ENCODE data around the gene PF4V1. TPM values are rescaled to one million over a fixed set of nuclear protein-coding genes. Genes with fewer than 3 reads are reported as not detected.

Gene PF4V1
- total and polyA plus RNA-seq, 4 donors, result 0.89 to 4.2 (median 1.3) TPM; not detected in 1

DNA sequence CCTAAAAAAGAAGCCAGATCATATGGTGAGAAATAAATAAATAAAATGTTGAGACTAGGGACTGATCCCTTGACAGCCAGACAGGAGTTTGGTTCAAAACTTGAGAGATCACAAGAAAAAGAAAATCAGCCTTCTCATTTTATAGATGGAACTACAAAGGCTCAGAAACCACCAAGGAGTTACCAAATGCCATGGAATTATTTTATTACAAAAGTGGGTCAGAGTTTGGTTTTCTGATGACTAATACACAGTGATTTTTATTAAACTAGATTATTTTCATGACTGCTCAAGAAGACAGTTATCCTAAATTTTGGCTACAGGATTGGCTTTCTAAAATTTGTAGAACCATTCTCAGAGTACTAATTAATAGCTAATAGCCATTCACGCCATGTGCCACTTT is 22.3 kb downstream of the PF4V1 start:
- no peaks in the 10 kb centered on the region for H3K36me3 ChIP-seq (ENCODE audit: control insufficient read depth, insufficient read depth, low read length)
- WGBS (ENCODE audit: insufficient coverage), result no CpG with 5 or more reads among the region's 1 CpG
- H3K27ac ChIP-seq (ENCODE audit: low read depth, low read length), result no peak overlapping the region
- no peaks in the 10 kb centered on the region for H3K9me3 ChIP-seq (ENCODE audit: control insufficient read depth, insufficient read depth, low read length)
- no peak overlapping the region for H3K4me3 ChIP-seq (ENCODE audit: low read depth, low read length)
- no peaks in the 10 kb centered on the region for H3K27me3 ChIP-seq (ENCODE audit: control insufficient read depth, insufficient read depth, low read length)
- no peaks in the 10 kb centered on the region for H3K4me1 ChIP-seq (ENCODE audit: control insufficient read depth, insufficient read depth, low read length)
- DNase-seq (ENCODE audit: low read depth in 4 of 6, low spot score in 6 of 6), result no peak

- DNase-seq (ENCODE audit: low read depth in 4 of 6, low spot score in 6 of 6), result no peak
- H3K9me3 ChIP-seq (ENCODE audit: control insufficient read depth, insufficient read depth, low read length), result no peaks in the 10 kb centered on the region
- H3K4me3 ChIP-seq (ENCODE audit: low read depth, low read length), result no peak overlapping the region
- no CpG with 5 or more reads among the region's 1 CpG for WGBS (ENCODE audit: insufficient coverage)
- no peaks in the 10 kb centered on the region for H3K36me3 ChIP-seq (ENCODE audit: control insufficient read depth, insufficient read depth, low read length)
- H3K4me1 ChIP-seq (ENCODE audit: control insufficient read depth, insufficient read depth, low read length), result no peaks in the 10 kb centered on the region
- H3K27ac ChIP-seq (ENCODE audit: low read depth, low read length), result no peak overlapping the region
- H3K27me3 ChIP-seq (ENCODE audit: control insufficient read depth, insufficient read depth, low read length), result no peaks in the 10 kb centered on the region
Observed at GRCh38 chr4:73883306-73883705, 30.2 kb downstream of the PF4V1 start.

DNA sequence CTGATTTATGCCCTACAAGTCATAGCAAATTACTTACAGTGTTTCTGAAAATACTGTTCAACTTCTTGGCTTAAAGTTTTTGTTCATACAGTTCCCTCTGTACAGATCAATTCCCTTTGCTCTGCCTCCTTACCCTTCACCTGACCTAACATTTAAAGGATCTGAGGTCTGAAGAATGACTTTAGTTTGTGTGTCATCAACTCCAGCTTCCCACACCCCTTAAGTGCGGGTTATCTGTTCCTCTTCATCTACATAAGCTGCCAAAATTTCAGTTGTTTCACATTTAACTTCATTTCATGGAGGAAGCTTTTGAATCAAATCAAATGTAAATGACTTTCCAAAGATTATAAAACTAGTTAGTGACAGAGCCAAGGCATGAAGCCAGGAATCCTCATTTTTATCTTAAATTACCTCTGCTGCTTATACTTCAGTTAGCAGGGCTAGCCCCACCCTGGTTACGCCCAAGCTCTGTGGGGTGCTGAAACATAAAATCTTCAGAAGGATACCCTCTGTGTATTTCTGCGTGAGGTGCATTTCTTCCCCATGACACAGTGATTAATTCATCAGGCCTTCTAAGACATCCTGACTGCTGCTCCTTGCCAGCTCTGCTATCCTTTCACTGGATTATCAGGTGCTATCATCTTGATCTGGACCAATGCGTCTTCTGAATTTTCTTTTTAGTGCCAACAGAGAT is 32.6 kb downstream of the PF4V1 start:
- 80% methylated on average over 1 of the region's 4 CpGs for WGBS (ENCODE audit: insufficient coverage)
- Histone ChIP-seq H3K27ac (ENCODE audit: low read depth, low read length) (no peak overlapping the region), H3K36me3 (ENCODE audit: control insufficient read depth, insufficient read depth, low read length) (no peaks in the 10 kb centered on the region), H3K27me3 (ENCODE audit: control insufficient read depth, insufficient read depth, low read length) (no peaks in the 10 kb centered on the region), H3K9me3 (ENCODE audit: control insufficient read depth, insufficient read depth, low read length) (no peaks in the 10 kb centered on the region), H3K4me3 (ENCODE audit: low read depth, low read length) (no peak overlapping the region), H3K4me1 (ENCODE audit: control insufficient read depth, insufficient read depth, low read length) (no peaks in the 10 kb centered on the region)
- no peak for DNase-seq (ENCODE audit: low read depth in 4 of 6, low spot score in 6 of 6)

DNA sequence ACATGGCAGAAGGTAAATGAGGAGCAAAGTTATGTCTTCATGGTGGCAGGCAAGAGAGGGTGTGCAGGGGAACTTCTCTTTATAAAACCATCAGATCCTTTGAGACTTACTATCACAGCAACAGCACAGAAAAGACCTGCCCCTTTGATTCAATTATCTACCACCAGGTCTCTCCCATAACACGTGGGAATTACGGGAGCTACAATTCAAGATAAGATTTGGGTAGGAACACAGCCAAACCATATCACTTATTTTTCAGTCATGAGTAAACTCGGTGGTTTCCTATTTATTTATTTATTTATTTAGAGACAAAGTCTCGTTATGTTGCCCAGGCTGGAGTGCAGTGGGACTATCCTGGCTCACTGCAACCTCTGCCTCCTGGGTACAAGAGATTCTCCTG is 38.2 kb downstream of the PF4V1 start:
- no peaks in the 10 kb centered on the region for H3K9me3 ChIP-seq (ENCODE audit: control insufficient read depth, insufficient read depth, low read length)
- no peak overlapping the region for H3K27ac ChIP-seq (ENCODE audit: low read depth, low read length)
- no peaks in the 10 kb centered on the region for H3K4me1 ChIP-seq (ENCODE audit: control insufficient read depth, insufficient read depth, low read length)
- no peak for DNase-seq (ENCODE audit: low read depth in 4 of 6, low spot score in 6 of 6)
- H3K4me3 ChIP-seq (ENCODE audit: low read depth, low read length), result no peak overlapping the region
- WGBS (ENCODE audit: insufficient coverage), result 100% methylated on average over 2 of the region's 4 CpGs
- H3K36me3 ChIP-seq (ENCODE audit: control insufficient read depth, insufficient read depth, low read length), result no peaks in the 10 kb centered on the region
- H3K27me3 ChIP-seq (ENCODE audit: control insufficient read depth, insufficient read depth, low read length), result no peaks in the 10 kb centered on the region

DNA sequence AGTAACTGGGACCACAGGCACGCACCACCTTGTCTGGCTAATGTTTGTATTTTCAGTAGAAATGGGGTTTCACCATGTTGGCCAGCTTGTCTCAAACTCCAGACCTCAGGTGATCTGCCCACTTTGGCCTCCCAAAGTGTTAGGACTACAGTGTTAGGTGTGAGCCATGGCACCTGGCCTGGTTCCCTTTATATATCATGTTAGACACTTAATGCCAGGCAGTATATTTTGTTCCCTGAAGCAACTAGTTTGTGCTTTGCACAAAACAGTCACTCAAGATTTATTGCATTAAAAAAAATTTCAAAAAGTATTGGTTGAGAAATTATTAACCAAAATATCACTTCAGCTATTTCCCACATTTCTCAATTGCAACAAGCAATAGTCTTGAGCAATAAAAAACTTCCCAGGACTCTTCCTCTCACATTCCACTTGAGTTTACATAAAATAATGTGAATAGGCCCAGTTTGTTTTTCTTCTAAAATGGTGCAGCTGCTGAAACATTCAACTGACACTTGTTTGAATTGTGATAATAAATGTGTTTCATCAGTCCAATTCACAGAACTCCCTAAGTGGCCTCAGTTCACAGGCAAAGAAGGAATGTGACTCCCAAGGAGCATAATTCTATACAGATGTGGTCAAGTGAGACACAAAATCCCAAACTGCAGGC is 38.8 kb downstream of the PF4V1 start:
- Histone ChIP-seq H3K4me1 (ENCODE audit: control insufficient read depth, insufficient read depth, low read length) (no peaks in the 10 kb centered on the region), H3K4me3 (ENCODE audit: low read depth, low read length) (no peak overlapping the region), H3K9me3 (ENCODE audit: control insufficient read depth, insufficient read depth, low read length) (no peaks in the 10 kb centered on the region), H3K36me3 (ENCODE audit: control insufficient read depth, insufficient read depth, low read length) (no peaks in the 10 kb centered on the region), H3K27ac (ENCODE audit: low read depth, low read length) (no peak overlapping the region), H3K27me3 (ENCODE audit: control insufficient read depth, insufficient read depth, low read length) (no peaks in the 10 kb centered on the region)
- no CpG with 5 or more reads among the region's 1 CpG for WGBS (ENCODE audit: insufficient coverage)
- peak in 1 of 6 donors; percentile 43 for DNase-seq (ENCODE audit: low read depth in 4 of 6, low spot score in 6 of 6)

DNA sequence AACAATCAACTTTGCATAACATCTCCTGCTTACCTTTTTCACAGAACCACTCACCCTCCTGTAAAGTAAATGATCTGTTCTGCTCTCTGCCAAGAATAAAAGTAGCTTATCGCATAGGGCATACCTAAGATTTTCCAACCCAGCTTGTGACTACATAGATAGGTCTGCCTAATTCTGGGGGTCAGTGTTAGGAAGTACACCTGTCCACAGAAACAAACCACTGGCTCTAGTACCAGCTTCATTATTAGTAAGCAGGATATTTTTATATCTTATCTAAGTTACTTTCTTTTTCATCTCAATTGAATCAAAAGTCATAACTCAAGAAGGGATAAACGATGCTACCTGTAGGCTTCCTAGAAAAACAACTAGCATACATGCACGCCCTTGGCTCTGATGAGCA is 39.9 kb downstream of the PF4V1 start:
- WGBS (ENCODE audit: insufficient coverage), result no CpG with 5 or more reads among the region's 3 CpGs
- H3K36me3 ChIP-seq (ENCODE audit: control insufficient read depth, insufficient read depth, low read length), result no peaks in the 10 kb centered on the region

GRCh38 chr4:73894001-73894400 is 40.9 kb downstream of the PF4V1 start:
- H3K4me1 ChIP-seq (ENCODE audit: control insufficient read depth, insufficient read depth, low read length), result no peaks in the 10 kb centered on the region
- no peaks in the 10 kb centered on the region for H3K27me3 ChIP-seq (ENCODE audit: control insufficient read depth, insufficient read depth, low read length)
- no peaks in the 10 kb centered on the region for H3K36me3 ChIP-seq (ENCODE audit: control insufficient read depth, insufficient read depth, low read length)
- H3K9me3 ChIP-seq (ENCODE audit: control insufficient read depth, insufficient read depth, low read length), result no peaks in the 10 kb centered on the region
- no peak overlapping the region for H3K4me3 ChIP-seq (ENCODE audit: low read depth, low read length)
- no peak overlapping the region for H3K27ac ChIP-seq (ENCODE audit: low read depth, low read length)
- DNase-seq (ENCODE audit: low read depth in 4 of 6, low spot score in 6 of 6), result no peak
- WGBS (ENCODE audit: insufficient coverage), result no CpG with 5 or more reads among the region's 2 CpGs

More for the DNA sequence above, 39.9 kb downstream of the PF4V1 start:
- H3K4me3 ChIP-seq (ENCODE audit: low read depth, low read length), result no peak overlapping the region
- no peak for DNase-seq (ENCODE audit: low read depth in 4 of 6, low spot score in 6 of 6)
- no peaks in the 10 kb centered on the region for H3K9me3 ChIP-seq (ENCODE audit: control insufficient read depth, insufficient read depth, low read length)
- H3K4me1 ChIP-seq (ENCODE audit: control insufficient read depth, insufficient read depth, low read length), result no peaks in the 10 kb centered on the region
- H3K27ac ChIP-seq (ENCODE audit: low read depth, low read length), result no peak overlapping the region
- H3K27me3 ChIP-seq (ENCODE audit: control insufficient read depth, insufficient read depth, low read length), result no peaks in the 10 kb centered on the region

GRCh38 chr4:73895201-73896175 is 42.4 kb downstream of the PF4V1 start:
- no peaks in the 10 kb centered on the region for H3K9me3 ChIP-seq (ENCODE audit: control insufficient read depth, insufficient read depth, low read length)

GRCh38 chr4:73896416-73896815 is 43.3 kb downstream of the PF4V1 start:
- DNase-seq (ENCODE audit: low read depth in 4 of 6, low spot score in 6 of 6), result no peak
- WGBS (ENCODE audit: insufficient coverage), result no CpG with 5 or more reads among the region's 2 CpGs
- no peaks in the 10 kb centered on the region for H3K4me1 ChIP-seq (ENCODE audit: control insufficient read depth, insufficient read depth, low read length)

More at GRCh38 chr4:73895201-73896175, 42.4 kb downstream of the PF4V1 start:
- Histone ChIP-seq H3K4me3 (ENCODE audit: low read depth, low read length) (no peak overlapping the region), H3K27me3 (ENCODE audit: control insufficient read depth, insufficient read depth, low read length) (no peaks in the 10 kb centered on the region), H3K36me3 (ENCODE audit: control insufficient read depth, insufficient read depth, low read length) (no peaks in the 10 kb centered on the region), H3K27ac (ENCODE audit: low read depth, low read length) (no peak overlapping the region), H3K4me1 (ENCODE audit: control insufficient read depth, insufficient read depth, low read length) (no peaks in the 10 kb centered on the region)
- no peak for DNase-seq (ENCODE audit: low read depth in 4 of 6, low spot score in 6 of 6)
- WGBS (ENCODE audit: insufficient coverage), result 80% methylated on average over 6 of the region's 9 CpGs

More at GRCh38 chr4:73896416-73896815, 43.3 kb downstream of the PF4V1 start:
- no peaks in the 10 kb centered on the region for H3K36me3 ChIP-seq (ENCODE audit: control insufficient read depth, insufficient read depth, low read length)
- no peaks in the 10 kb centered on the region for H3K27me3 ChIP-seq (ENCODE audit: control insufficient read depth, insufficient read depth, low read length)
- no peak overlapping the region for H3K4me3 ChIP-seq (ENCODE audit: low read depth, low read length)
- no peaks in the 10 kb centered on the region for H3K9me3 ChIP-seq (ENCODE audit: control insufficient read depth, insufficient read depth, low read length)
- no peak overlapping the region for H3K27ac ChIP-seq (ENCODE audit: low read depth, low read length)

Data from spinal cord (tissue), 10 donors.